GM08714 (cell line): ENCODE data around the gene TICRR.

ENCODE experiments used
- H3K4me3 ChIP-seq: fragments of 200-500 bp; sonication (Bioruptor generic); 2 replicates; pipeline ENCODE4 v1.5.1; 2014; ENCODE audit warnings: mild to moderate bottlenecking, low read length, inconsistent platforms
- ZNF274 ChIP-seq: IDR thresholded peaks from 2 replicates; pipeline ENCODE4 v1.6.1; 2012; ENCODE audit warnings: mild to moderate bottlenecking, low read depth, low read length

Gene TICRR

GRCh38 chr15:89662893-89663626 lies 87.8 kb downstream of the TICRR start:
- no peak for TF ChIP-seq ZNF274
- no peak overlapping the region for H3K4me3 ChIP-seq

GRCh38 chr15:89664441-89665350 lies 89.4 kb downstream of the TICRR start:
- no peak for TF ChIP-seq ZNF274
- no peak overlapping the region for H3K4me3 ChIP-seq

- peak overlapping the region; percentile 29; the same call in 1 of the 2 replicates for H3K4me3 ChIP-seq
- no peak for TF ChIP-seq ZNF274
These were observed 90.3 kb downstream of the TICRR start for GRCh38 chr15:89665449-89666181.

- no peak overlapping the region for H3K4me3 ChIP-seq
- TF ChIP-seq ZNF274: no peak
These were observed 91.1 kb downstream of the TICRR start for GRCh38 chr15:89666184-89666857.

GRCh38 chr15:89666858-89667705 lies 91.8 kb downstream of the TICRR start:
- no peak for TF ChIP-seq ZNF274
- no peak overlapping the region for H3K4me3 ChIP-seq

- H3K4me3 ChIP-seq: no peak overlapping the region
- TF ChIP-seq ZNF274: no peak
These were observed 92.4 kb downstream of the TICRR start for GRCh38 chr15:89667706-89667960.

GRCh38 chr15:89668171-89668570 lies 92.9 kb downstream of the TICRR start:
- TF ChIP-seq ZNF274: no peak
- no peak overlapping the region for H3K4me3 ChIP-seq

- no peak for TF ChIP-seq ZNF274
- no peak overlapping the region for H3K4me3 ChIP-seq
These were observed 94.1 kb downstream of the TICRR start for GRCh38 chr15:89669309-89669865.

- H3K4me3 ChIP-seq: no peak overlapping the region
- TF ChIP-seq ZNF274: no peak
These were observed 94.7 kb downstream of the TICRR start for GRCh38 chr15:89669941-89670340.

- TF ChIP-seq ZNF274: no peak
- H3K4me3 ChIP-seq: no peak overlapping the region
These were observed 95.8 kb downstream of the TICRR start for GRCh38 chr15:89670971-89671560.

GRCh38 chr15:89671687-89672086 lies 96.4 kb downstream of the TICRR start:
- no peak for TF ChIP-seq ZNF274

More at GRCh38 chr15:89671687-89672086, 96.4 kb downstream of the TICRR start:
- no peak overlapping the region for H3K4me3 ChIP-seq
